ENCODE data around the gene AP3M1.

DNA sequence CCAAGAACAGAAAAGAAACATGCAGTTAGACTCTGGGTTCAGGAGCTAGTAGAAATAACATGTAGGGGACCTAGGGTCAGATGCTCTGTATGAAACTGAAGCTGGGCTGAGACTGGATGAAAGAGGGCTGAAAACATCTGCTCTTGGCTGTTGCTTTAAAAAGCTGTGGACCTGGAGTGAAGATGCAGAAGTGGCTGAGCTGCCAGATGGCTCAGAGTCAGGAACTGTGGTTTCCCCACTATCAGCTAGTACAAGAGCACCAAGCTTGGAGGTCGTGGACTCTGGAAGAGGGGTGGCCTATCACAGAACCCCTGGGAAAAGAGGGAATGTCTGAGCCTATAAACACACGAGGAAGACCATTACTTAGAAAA, 6.3 kb upstream of the AP3M1 start:
- no peak for TF ChIP-seq TAF1 (IDR thresholded peaks at IDR 0.05; ENCODE audit: borderline replicate concordance, insufficient read depth, low read length)
- no peak for TF ChIP-seq POLR2AphosphoS5 (IDR thresholded peaks at IDR 0.05; ENCODE audit: low read depth, low read length)
- no peak for TF ChIP-seq SIN3A (IDR thresholded peaks at IDR 0.05; ENCODE audit: borderline replicate concordance, insufficient read depth, low read length)
- TF ChIP-seq, protein P1, sequence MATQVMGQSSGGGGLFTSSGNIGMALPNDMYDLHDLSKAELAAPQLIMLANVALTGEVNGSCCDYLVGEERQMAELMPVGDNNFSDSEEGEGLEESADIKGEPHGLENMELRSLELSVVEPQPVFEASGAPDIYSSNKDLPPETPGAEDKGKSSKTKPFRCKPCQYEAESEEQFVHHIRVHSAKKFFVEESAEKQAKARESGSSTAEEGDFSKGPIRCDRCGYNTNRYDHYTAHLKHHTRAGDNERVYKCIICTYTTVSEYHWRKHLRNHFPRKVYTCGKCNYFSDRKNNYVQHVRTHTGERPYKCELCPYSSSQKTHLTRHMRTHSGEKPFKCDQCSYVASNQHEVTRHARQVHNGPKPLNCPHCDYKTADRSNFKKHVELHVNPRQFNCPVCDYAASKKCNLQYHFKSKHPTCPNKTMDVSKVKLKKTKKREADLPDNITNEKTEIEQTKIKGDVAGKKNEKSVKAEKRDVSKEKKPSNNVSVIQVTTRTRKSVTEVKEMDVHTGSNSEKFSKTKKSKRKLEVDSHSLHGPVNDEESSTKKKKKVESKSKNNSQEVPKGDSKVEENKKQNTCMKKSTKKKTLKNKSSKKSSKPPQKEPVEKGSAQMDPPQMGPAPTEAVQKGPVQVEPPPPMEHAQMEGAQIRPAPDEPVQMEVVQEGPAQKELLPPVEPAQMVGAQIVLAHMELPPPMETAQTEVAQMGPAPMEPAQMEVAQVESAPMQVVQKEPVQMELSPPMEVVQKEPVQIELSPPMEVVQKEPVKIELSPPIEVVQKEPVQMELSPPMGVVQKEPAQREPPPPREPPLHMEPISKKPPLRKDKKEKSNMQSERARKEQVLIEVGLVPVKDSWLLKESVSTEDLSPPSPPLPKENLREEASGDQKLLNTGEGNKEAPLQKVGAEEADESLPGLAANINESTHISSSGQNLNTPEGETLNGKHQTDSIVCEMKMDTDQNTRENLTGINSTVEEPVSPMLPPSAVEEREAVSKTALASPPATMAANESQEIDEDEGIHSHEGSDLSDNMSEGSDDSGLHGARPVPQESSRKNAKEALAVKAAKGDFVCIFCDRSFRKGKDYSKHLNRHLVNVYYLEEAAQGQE (IDR thresholded peaks at IDR 0.05; ENCODE audit: insufficient read depth in 1 of 2, low read depth in 2 of 2, low read length in 2 of 2) = no peak
- no peak for TF ChIP-seq FOXP2 (optimal IDR thresholded peaks at IDR 0.05; ENCODE audit: borderline replicate concordance, extremely low read depth, extremely low read length, insufficient read depth)

All from PFSK-1 (cell line).